Esophagus muscularis mucosa (tissue), 4 donors: ENCODE measurements around the gene WDR91.

ENCODE experiments used
- EP300 ChIP-seq: sonication (generic); formaldehyde crosslinking; IDR thresholded peaks from one replicate; pipeline ENCODE4 v1.6.1; 2017; ENCODE audit warnings: antibody characterized with exemption
- POLR2A ChIP-seq: fragments of 450-650 bp; IDR thresholded peaks from one replicate; pipeline ENCODE4 v1.6.1; 2017; ENCODE audit warnings: antibody characterized with exemption, moderate library complexity, mild to moderate bottlenecking, low read depth
- TF ChIP-seq, protein P1 (sequence below), 3 experiments: fragments of 200-600 bp in 2 of 3; fragments of 450-650 bp in 1 of 3; sonication (generic) in 2 of 3; IDR thresholded peaks; one replicate each; pipeline ENCODE4 v1.5.1; 2017 to 2019; ENCODE audit warnings: antibody characterized with exemption in 3 of 3, mild to moderate bottlenecking in 2 of 3, moderate library complexity in 1 of 3

GRCh38 chr7:135199439-135199838 lies 11.9 kb downstream of the WDR91 start:
- TF ChIP-seq, protein P1, sequence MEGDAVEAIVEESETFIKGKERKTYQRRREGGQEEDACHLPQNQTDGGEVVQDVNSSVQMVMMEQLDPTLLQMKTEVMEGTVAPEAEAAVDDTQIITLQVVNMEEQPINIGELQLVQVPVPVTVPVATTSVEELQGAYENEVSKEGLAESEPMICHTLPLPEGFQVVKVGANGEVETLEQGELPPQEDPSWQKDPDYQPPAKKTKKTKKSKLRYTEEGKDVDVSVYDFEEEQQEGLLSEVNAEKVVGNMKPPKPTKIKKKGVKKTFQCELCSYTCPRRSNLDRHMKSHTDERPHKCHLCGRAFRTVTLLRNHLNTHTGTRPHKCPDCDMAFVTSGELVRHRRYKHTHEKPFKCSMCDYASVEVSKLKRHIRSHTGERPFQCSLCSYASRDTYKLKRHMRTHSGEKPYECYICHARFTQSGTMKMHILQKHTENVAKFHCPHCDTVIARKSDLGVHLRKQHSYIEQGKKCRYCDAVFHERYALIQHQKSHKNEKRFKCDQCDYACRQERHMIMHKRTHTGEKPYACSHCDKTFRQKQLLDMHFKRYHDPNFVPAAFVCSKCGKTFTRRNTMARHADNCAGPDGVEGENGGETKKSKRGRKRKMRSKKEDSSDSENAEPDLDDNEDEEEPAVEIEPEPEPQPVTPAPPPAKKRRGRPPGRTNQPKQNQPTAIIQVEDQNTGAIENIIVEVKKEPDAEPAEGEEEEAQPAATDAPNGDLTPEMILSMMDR (IDR thresholded peaks at IDR 0.05), result no peak
- TF ChIP-seq EP300 (no peak), POLR2A (no peak)
